NCI-H345 treated with DMSO at 0.1 percent for 48 hours (cell line): ENCODE results near the gene MIPOL1.
"Not testable (repeated sequence)": the region's sequence is repeated elsewhere in the genome, so short reads cannot be mapped to it uniquely, and the experiment has no call there.

Experiments used
- DNase-seq: peaks from one replicate; lab custom pipeline; 2025; ENCODE audit not compliant: unreplicated experiment; lab: John Stamatoyannopoulos, UW

Gene MIPOL1

GRCh38 chr14:37526994-37527393, 329.3 kb downstream of the MIPOL1 start:
- DNase-seq: no peak

- DNase-seq: no peak
These were observed 342.3 kb downstream of the MIPOL1 start for GRCh38 chr14:37539992-37540391.

GRCh38 chr14:37544407-37544806, 346.7 kb downstream of the MIPOL1 start:
- DNase-seq: peak; percentile 66

GRCh38 chr14:37545174-37545573, 347.4 kb downstream of the MIPOL1 start:
- DNase-seq: no peak

GRCh38 chr14:37546621-37547447, 349.1 kb downstream of the MIPOL1 start:
- DNase-seq: no peak

- DNase-seq: no peak
These were observed 352.8 kb downstream of the MIPOL1 start for GRCh38 chr14:37550511-37550910.

- DNase-seq: no peak
These were observed 353.4 kb downstream of the MIPOL1 start for GRCh38 chr14:37551119-37551518.

GRCh38 chr14:37553935-37554550, 356.3 kb downstream of the MIPOL1 start:
- no peak for DNase-seq

- not testable (repeated sequence) for DNase-seq
These were observed 357.9 kb downstream of the MIPOL1 start for GRCh38 chr14:37555596-37555995.

GRCh38 chr14:37558740-37559139, 361.0 kb downstream of the MIPOL1 start:
- no peak for DNase-seq

- no peak for DNase-seq
These were observed 361.6 kb downstream of the MIPOL1 start for GRCh38 chr14:37559386-37559785.

- no peak for DNase-seq
These were observed 365.5 kb downstream of the MIPOL1 start for GRCh38 chr14:37563189-37563588.

- DNase-seq: peak; percentile 11
These were observed 367.8 kb downstream of the MIPOL1 start for GRCh38 chr14:37565550-37565949.

GRCh38 chr14:37566811-37567371, 369.2 kb downstream of the MIPOL1 start:
- no peak for DNase-seq

GRCh38 chr14:37569729-37570128, 372.0 kb downstream of the MIPOL1 start:
- no peak for DNase-seq

GRCh38 chr14:37571391-37571790, 373.7 kb downstream of the MIPOL1 start:
- DNase-seq: no peak

- no peak for DNase-seq
These were observed 375.6 kb downstream of the MIPOL1 start for GRCh38 chr14:37573356-37573755.

- DNase-seq: no peak
These were observed 381.5 kb downstream of the MIPOL1 start for GRCh38 chr14:37579274-37579673.

- DNase-seq: no peak
These were observed 382.4 kb downstream of the MIPOL1 start for GRCh38 chr14:37580146-37580545.

- peak; percentile 83 for DNase-seq
These were observed 385.8 kb downstream of the MIPOL1 start for GRCh38 chr14:37583358-37584210.
